Esophagus muscularis mucosa (tissue), 4 donors: ENCODE results near the gene NPLOC4.

Experiments used
- CTCF ChIP-seq, 3 experiments: fragments of 200-600 bp in 2 of 3; fragments of 450-650 bp in 1 of 3; sonication (generic) in 2 of 3; IDR thresholded peaks; one replicate each; pipeline ENCODE4 v1.5.1; 2017 to 2019; ENCODE audit warnings: antibody characterized with exemption in 3 of 3, mild to moderate bottlenecking in 2 of 3, moderate library complexity in 1 of 3
- EP300 ChIP-seq: sonication (generic); formaldehyde crosslinking; IDR thresholded peaks from one replicate; pipeline ENCODE4 v1.6.1; 2017; ENCODE audit warnings: antibody characterized with exemption
- POLR2A ChIP-seq: fragments of 450-650 bp; IDR thresholded peaks from one replicate; pipeline ENCODE4 v1.6.1; 2017; ENCODE audit warnings: antibody characterized with exemption, moderate library complexity, mild to moderate bottlenecking, low read depth

DNA sequence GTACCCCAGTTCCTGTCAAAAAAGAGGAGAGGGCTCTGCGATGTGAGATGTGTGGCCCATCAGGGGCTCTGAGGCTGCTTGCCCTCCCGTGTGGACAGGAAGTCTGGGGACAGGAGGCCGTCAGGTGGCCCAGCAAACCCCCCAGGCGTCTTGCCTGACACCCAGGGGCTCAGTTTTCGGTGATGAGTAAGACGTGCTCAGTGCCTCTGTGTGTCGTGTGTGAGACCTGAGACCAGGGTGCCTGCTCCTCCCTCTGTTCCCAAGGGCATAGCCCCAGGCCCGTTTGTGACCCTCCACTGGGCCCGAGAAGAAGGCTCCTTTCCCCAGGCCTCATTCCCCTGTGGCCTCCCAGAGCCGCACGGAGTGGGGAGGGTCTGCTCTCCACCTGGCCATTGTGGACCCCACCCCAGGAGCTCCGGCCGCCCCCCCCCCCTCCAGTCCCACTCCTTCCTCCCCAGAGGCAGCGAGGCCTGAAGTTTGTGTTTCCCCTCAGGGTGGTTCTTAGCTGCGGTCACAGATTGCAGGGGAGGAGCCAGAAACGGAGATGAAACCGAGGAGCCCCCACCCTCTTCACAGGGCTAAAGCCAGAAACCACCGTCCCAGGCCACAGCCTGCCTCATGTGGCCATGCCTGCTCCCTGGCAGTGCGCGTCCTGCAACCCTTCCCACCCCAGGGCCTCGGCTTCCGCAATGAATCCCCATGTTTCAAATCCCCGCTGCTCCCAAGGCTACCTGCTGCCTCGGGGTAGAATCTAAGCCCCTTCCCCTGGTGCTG lies 119.4 kb downstream of the NPLOC4 start:
- TF ChIP-seq EP300 (no peak), CTCF (IDR thresholded peaks at IDR 0.05) (no peak), POLR2A (no peak)
